ENCODE results near the gene RELCH.

The RELCH gene

DNA sequence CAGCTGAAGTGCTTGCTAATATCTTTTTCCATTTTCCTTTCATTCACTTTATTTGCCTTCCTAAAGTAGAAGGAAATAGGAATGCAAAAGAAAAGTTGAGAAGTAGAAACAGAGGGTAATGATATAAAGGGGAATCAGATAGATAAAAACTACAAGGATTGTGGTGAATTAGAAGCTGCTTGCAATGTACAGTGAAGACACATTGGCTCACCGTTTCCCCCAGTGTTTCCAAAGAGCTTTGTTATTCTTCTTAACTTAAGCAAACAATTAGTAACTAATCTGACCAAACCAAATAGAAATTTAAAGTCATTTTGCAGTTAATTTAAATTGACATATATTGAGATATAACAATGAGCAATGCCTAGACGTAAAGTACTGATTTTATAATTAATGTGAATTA lies 63.4 kb downstream of the RELCH start:
- no peak for DNase-seq

DNA sequence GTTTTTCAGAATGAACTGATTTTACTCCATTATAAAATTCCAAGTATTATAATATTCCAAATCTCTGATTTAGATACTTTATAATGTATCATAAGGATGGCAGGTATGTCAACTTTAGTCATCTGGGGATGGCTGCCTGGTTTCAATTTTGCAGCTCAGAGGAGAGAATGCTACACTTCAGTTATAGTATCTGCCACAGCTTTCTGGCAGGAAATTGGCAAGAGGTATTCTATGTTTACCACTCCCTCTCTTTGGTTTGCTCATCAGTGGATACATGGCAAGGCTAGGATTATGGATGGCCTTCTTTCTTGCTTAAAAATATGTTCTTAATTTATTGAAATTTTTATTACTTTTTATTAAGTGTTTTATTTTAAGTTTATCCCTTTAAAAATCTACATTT lies 71.0 kb downstream of the RELCH start:
- DNase-seq: no peak

GRCh38 chr18:62258616-62259015 lies 71.6 kb downstream of the RELCH start:
- no peak for DNase-seq

GRCh38 chr18:62262061-62262460 lies 75.0 kb downstream of the RELCH start:
- no peak for DNase-seq

GRCh38 chr18:62264984-62265383 lies 77.9 kb downstream of the RELCH start:
- no peak for DNase-seq

DNA sequence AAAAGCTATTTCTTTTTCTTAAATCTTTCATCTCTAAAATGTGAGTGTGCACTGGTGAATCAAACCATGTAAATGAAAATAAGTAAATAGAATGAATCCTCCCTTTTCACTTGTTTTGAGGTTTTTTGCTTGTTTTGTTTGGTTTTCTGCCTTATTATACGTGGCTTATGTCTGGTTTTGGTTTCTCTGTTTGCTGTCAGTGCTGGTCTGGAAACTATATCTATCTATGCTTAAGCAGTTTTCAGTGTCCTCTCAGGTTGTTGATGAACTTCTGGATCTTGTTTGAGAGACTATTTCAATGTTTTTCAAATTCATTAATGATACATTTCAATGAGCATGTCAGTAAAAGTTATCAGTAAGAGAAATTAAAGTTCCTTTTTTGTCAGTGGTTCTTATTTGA lies 90.0 kb downstream of the RELCH start:
- DNase-seq: no peak

- no peak for DNase-seq
Observed at GRCh38 chr18:62279561-62279960, 92.5 kb downstream of the RELCH start.

GRCh38 chr18:62280058-62280457 lies 93.0 kb downstream of the RELCH start:
- no peak for DNase-seq

DNA sequence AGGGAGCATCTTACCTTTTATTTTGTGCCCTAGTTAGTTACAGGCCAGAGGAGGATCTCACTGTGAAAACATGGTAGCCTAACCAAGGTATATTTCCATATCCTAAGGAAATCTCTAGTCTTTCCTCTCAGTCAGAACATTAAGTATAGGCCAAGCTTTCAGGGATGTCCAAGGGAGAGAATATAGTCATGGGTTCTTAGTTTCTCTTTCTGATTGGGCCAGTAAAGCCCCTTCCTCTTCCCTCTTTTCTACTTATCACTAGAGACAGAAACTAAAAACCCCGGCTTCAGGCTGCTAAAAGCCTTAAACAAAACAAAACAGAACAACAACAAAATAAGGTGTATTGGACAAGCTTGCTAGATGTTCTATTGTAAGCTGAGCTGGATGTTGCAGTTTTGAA lies 93.7 kb downstream of the RELCH start:
- DNase-seq: no peak

GRCh38 chr18:62281684-62282083 lies 94.6 kb downstream of the RELCH start:
- no peak for DNase-seq

GRCh38 chr18:62282188-62282629 lies 95.2 kb downstream of the RELCH start:
- no peak for DNase-seq

DNA sequence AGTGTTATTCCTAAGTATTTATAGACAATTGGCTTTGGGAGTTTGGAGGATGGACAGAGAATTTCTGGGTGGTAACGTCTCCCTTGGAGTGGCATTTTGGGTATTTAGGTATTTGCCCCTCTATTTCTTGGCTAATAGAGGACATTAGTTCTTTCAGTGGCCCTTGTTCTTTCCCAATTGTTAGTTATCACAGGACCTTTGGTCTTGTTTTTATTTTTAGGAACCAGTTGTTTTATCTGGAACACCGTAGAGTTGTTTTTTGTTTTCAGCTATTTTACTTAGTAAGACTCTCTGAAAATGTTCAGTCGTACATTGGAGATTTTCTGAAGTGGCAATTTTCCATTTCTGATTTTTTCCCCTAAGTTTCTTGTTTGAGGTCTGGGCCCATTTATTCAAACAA lies 97.6 kb downstream of the RELCH start:
- no peak for DNase-seq

- DNase-seq: no peak
Observed at GRCh38 chr18:62285281-62285680, 98.2 kb downstream of the RELCH start.

GRCh38 chr18:62287781-62288664 lies 101.0 kb downstream of the RELCH start:
- no peak for DNase-seq

DNA sequence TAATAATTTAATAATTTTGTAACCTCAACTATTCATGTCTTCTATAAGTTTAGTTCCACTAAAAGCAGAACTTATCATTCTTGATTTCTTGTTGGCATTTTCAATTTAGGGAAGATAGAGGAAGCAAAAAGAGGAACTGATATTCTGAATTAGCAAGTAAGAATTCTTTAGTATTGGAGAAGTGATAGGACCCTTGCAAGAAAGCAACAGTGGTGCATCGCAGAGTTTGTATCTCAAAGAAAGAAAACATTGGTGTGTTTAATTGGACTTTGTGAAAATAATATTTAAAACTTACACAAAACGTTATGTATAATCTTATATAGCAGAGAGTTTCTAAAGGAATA lies 101.6 kb downstream of the RELCH start:
- no peak for DNase-seq

GRCh38 chr18:62289047-62289446 lies 102.0 kb downstream of the RELCH start:
- DNase-seq: no peak

- DNase-seq: no peak
Observed at GRCh38 chr18:62294073-62294472, 107.0 kb downstream of the RELCH start.

DNA sequence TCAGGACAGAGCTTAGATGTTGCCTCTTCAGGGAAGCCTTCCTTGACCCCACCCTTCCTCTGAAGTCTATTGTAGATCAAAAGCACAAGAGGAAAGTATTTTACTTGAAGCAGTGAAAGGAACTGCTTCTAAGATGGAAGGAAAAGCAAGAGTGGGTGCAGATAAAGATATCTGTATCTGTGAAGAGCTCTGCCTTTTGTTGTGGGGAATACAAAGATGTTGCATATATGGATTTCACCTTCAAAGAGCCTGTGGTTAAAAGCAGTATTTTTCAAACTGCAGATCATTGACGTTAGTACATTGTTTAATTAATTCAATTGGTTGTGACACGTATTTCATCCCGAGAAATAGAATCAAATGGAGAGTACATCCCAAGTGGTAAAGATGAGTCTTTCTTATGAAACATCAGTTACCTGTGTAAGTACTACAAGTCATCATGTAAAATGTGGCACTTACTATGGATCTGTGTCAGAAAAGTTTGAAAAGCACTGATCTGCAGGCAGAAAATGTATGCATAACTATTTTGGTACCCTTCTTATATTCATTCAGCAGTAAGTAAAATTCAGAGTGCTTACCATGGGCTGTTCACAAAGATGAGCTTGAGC lies 113.4 kb downstream of the RELCH start:
- peak in 2 of 6 experiments; percentile 9 to 20 for DNase-seq

DNA sequence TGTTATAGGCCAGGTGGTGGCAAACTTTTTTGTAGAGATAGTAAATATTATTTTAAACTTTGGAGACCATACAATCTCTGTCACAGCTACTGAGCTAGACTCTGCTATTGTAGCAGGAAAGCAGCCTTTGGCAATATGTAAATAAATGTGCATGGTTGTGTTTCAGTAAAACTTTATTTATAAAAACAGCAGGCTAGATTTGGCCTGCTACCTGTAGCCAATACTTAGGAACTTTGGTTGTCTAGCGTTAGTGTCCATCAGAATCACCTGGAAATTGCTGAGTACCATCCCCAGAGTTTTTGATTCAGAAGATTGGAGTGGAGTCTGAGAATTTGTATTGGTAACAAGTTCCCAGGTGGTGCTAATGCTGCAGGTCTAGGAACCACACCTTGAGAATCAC lies 114.3 kb downstream of the RELCH start:
- DNase-seq: no peak

DNA sequence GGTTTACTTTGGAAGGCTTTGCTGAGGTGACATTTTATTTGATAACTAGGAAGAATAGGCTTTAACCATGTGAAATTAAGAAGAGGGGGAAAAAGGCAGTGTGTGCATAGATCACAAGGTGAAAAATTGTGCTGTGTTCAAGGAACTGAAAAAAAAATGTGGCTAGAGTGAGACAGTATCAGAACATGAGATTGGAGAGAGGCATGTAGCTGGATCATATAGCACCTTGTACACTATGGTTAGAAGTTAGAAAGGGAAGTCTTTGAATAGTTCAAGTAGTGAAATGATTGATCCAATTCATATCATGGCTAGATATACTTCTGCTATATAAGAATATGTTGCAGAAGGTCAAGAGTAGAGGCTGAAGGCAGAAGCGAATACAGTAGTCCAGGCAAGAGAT lies 125.8 kb downstream of the RELCH start:
- no peak for DNase-seq

DNA sequence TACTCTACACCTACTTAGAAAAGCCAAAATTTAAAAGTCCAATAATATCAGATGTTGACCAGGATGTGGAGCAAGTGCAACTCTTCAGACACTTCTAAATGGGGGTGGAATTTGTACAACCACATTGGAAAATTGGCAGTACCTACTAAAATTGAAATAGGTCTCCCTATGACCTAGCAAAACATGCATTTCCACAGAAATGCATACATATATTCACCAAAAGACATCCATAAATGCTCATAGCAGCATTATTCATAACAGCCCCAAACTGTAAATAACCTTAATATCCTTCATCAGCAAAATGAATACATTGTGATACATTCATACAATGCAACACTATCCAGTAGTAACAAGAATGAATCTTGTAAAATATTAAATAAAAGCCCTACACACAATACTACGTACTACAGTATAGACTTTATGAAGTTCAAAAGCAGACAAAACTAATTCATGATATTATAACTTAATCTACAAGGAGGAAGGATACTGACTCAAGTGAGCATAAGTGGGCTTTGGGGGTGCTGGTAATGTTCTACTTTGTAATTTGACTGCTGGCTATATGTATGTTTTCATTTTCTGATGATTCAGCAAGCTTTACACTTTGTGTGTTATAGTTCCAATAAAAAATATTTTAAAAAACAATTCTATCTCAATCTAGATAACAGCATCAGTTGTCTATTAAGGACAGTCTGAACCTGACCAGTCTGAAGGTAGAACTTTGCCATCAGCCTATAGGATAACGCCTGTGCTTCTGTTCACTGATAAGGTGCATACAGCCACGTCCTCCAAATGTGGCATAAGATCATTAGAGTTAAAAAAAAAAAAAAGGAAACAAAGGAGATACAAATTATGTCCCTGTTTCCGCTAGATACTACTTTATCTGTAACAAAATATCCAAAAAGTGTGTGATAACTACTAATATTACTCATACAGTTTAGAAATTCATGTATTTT lies 131.4 kb downstream of the RELCH start:
- no peak for DNase-seq

DNA sequence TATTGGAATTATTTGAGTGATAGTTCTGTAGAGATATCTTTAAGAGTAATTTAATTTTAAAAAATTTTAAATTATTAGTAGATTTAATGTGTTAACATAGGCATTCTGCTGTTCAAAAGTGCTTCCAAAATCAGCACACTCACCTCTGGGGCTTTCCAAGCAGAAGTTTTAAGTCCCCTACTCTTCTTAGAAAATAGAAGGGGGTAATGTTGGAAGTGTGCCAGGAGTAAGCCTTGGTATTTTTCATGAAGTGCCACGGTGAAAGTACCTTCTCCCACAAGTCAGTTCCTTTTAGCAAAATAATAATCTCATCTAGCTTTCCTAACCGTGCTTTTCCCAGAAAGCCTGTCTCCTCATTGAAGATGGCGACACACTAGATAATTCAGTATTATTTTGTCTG lies 134.1 kb downstream of the RELCH start:
- DNase-seq: no peak

DNA sequence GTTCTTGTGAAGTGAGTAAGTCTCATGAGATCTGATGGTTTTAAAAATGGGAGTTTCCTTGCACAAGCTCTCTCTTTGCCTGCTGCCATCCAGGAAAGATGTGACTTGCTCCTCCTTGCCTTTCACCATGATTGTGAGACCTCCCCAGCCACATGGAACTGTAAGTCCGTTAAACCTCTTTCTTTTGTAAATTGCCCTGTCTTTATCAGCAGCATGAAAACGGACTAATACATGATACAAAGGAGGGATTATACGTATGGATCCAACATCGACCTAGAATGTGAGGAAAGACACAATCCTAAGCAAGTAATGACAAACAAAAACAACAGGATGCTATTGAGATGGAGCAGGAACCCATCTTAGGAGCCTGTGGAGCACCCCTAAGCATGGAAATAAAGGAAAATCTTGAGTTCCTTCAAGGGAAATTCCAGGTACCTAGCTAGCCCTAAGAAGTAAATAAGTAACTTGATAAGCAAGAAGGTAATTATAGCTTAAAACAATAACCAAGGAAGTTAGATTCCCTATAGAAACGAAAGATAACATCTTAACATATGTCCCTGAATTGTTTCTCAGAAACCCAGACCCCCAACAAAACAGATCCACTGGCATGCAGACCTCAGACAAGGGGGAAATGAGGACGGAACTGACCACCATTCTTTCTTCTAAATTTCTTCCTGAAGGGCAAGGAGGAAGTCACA lies 136.6 kb downstream of the RELCH start:
- no peak for DNase-seq

All from stimulated activated naive CD4-positive, alpha-beta T cell (primary cell).